DOHH2 (cell line): ENCODE data around the gene IL27RA.

Experiments used
- EZH2phosphoT487 ChIP-seq: fragments of 200-600 bp; sonication (generic); IDR thresholded peaks from 2 replicates; pipeline ENCODE4 v1.6.1; 2017; ENCODE audit warnings: borderline replicate concordance, mild to moderate bottlenecking, antibody characterized with exemption, low read length, moderate library complexity, mixed read lengths
- TF ChIP-seq, protein P1 (sequence below): fragments of 200-600 bp; sonication (generic); IDR thresholded peaks from one replicate; pipeline ENCODE4 v1.5.1; 2014; ENCODE audit warnings: antibody characterized with exemption, mild to moderate bottlenecking, low read depth, low read length; ENCODE audit not compliant: poor library complexity, severe bottlenecking

DNA sequence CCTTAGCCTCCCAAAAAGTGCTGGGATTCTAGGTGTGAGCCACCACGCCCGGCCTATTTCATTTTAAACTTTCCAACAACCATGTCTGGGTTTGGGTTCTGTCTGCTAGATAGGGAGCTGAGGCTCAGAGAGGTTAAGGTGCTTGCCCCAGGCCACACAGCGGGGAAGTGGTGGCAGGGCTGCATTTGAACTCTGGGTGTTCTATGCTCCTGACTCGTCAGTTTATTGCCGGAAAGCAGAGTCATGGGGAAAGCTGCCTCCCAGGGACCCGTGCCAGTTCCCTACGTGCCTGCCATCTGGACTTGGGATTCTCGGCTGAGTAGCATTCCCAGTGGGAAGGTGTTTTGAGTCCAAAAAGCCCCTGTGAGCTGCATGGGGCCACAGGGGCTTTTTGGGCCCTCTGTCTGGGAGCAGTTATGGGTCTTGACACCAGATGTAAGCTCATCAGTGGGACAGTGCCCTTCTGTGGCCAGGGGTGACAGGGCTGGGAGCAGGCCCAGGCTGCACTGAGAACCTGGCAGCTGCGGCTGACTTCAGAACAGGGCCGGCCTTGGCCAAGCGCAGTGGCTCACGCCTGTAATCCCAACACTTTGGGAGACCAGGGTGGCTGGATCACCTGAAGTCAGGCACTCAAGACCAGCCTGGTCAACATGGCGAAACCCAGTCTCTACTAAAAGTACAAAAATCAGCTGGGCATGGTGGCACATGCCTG is 36.4 kb upstream of the IL27RA start:
- TF ChIP-seq, protein P1, sequence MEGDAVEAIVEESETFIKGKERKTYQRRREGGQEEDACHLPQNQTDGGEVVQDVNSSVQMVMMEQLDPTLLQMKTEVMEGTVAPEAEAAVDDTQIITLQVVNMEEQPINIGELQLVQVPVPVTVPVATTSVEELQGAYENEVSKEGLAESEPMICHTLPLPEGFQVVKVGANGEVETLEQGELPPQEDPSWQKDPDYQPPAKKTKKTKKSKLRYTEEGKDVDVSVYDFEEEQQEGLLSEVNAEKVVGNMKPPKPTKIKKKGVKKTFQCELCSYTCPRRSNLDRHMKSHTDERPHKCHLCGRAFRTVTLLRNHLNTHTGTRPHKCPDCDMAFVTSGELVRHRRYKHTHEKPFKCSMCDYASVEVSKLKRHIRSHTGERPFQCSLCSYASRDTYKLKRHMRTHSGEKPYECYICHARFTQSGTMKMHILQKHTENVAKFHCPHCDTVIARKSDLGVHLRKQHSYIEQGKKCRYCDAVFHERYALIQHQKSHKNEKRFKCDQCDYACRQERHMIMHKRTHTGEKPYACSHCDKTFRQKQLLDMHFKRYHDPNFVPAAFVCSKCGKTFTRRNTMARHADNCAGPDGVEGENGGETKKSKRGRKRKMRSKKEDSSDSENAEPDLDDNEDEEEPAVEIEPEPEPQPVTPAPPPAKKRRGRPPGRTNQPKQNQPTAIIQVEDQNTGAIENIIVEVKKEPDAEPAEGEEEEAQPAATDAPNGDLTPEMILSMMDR = no peak
- no peak for TF ChIP-seq EZH2phosphoT487
